Prostate gland (tissue), 2 donors: ENCODE data around the gene HTR1D. TPM values are rescaled to one million over a fixed set of nuclear protein-coding genes. Genes with fewer than 3 reads are reported as not detected.

ENCODE experiments used
- DNase-seq: peaks from one replicate; pipeline ENCODE4 v3.0.0-alpha.2; 2019; ENCODE audit warnings: low spot score
- H3K27ac ChIP-seq, 2 donors: fragments of 200-600 bp; sonication (generic); 2 replicates each; pipeline ENCODE4 v1.5.1; 2017 to 2019
- H3K27me3 ChIP-seq: fragments of 200-600 bp; sonication (generic); replicated peaks from 2 replicates; pipeline ENCODE4 v1.5.1; 2019; ENCODE audit not compliant: insufficient read depth
- H3K36me3 ChIP-seq, 2 donors: fragments of 200-600 bp; sonication (generic); 1 replicate in 1 of 2; 2 replicates in 1 of 2; pipeline versions ENCODE4 v1.5.1 to v1.8.1; 2017 to 2019
- H3K4me1 ChIP-seq: fragments of 200-600 bp; sonication (generic); replicated peaks from 2 replicates; pipeline ENCODE4 v1.5.1; 2019
- H3K4me3 ChIP-seq, 2 donors: fragments of 200-600 bp; sonication (generic); 2 replicates each; pipeline ENCODE4 v1.5.1; 2017 to 2019
- H3K9me3 ChIP-seq: fragments of 200-600 bp; sonication (generic); 2 replicates; pipeline ENCODE4 v1.5.1; 2017
- POLR2A ChIP-seq: fragments of 450-650 bp; IDR thresholded peaks from one replicate; pipeline ENCODE4 v1.6.1; 2016; ENCODE audit warnings: antibody characterized with exemption, mild to moderate bottlenecking
- POLR2AphosphoS5 ChIP-seq: sonication (generic); formaldehyde crosslinking; IDR thresholded peaks from one replicate; pipeline ENCODE4 v1.6.1; 2017; ENCODE audit warnings: antibody characterized with exemption
- WGBS: methylation state at CpG from one replicate; pipeline ENCODE4 v1.1.5; 2018; 5-methylcytosine and 5-hydroxymethylcytosine counted together
- intact Hi-C: fragments of 100-400 bp; cut with DNase I; formaldehyde crosslinking; loops from one replicate; pipeline ENCODE4 v1.14.2; 2022
- total RNA-seq, 2 donors: library from RNA; depleted of rRNA; stranded (reverse); fragments of >200 nt; gene quantifications; one replicate each; pipeline ENCODE4 v1.1.0, GENCODE V29; 2016
- TF ChIP-seq, protein P1 (sequence below), 4 experiments: fragments of 200-600 bp in 2 of 4; fragments of 450-650 bp in 2 of 4; sonication (generic) in 2 of 4; IDR thresholded peaks; 1 replicate in 3 of 4; 2 replicates in 1 of 4; pipeline ENCODE4 v1.5.1; 2016 to 2019; ENCODE audit warnings: antibody characterized with exemption in 4 of 4, mild to moderate bottlenecking in 2 of 4, moderate library complexity in 2 of 4

The HTR1D gene
- total RNA-seq, 2 donors from 2014 or later = 0.09 to 0.28 TPM

DNA sequence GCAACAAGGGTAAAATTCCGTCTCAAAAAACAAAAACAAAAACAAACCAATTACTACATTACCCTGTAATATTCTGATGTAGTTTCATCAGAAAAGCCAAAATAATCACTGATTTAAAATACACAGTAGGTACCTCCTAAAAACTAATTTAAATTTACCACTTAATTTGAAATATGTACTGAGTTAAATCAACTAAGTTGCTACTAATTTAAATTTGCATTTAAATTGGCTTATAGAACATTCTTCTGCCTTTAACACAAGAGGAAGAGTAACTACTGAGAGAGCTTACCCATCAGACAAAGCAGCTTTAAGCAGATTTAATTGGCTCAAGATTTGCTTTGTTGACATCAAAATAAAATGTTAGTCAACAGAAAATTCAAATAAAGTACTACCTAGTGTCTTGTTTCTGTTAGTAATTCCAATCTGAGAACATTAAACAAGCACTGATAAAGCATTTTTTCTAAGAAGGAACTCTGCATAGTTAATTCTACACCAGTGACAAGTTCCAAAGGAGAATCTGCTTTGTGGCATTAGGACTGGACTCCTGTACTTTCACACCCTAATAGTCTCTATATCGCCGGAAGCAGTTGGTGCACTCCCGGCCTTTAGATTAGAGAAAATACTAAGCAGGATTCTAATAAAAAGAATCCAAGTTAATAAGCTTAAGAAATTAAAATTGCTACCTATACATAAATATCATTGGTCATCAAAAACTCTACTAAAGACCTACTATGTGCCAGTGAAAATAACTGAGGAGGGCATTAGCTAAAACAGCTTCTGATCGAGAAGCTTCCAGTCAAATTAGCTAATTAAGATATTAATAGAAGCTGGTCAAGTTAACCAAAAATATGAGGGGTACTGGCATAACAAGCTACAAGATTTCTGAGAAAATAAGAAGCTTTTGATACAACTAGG, 57.1 kb downstream of the HTR1D start:
- Histone ChIP-seq H3K27me3 (no peaks in the 10 kb centered on the region), H3K4me3 (no peak overlapping the region), H3K4me1 (no peaks in the 10 kb centered on the region), H3K27ac (no peak overlapping the region), H3K9me3 (no peaks in the 10 kb centered on the region), H3K36me3 (no peaks in the 10 kb centered on the region)
- 87% methylated on average over 5 of the region's 5 CpGs for WGBS
- DNase-seq = no peak
- TF ChIP-seq, protein P1, sequence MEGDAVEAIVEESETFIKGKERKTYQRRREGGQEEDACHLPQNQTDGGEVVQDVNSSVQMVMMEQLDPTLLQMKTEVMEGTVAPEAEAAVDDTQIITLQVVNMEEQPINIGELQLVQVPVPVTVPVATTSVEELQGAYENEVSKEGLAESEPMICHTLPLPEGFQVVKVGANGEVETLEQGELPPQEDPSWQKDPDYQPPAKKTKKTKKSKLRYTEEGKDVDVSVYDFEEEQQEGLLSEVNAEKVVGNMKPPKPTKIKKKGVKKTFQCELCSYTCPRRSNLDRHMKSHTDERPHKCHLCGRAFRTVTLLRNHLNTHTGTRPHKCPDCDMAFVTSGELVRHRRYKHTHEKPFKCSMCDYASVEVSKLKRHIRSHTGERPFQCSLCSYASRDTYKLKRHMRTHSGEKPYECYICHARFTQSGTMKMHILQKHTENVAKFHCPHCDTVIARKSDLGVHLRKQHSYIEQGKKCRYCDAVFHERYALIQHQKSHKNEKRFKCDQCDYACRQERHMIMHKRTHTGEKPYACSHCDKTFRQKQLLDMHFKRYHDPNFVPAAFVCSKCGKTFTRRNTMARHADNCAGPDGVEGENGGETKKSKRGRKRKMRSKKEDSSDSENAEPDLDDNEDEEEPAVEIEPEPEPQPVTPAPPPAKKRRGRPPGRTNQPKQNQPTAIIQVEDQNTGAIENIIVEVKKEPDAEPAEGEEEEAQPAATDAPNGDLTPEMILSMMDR (IDR thresholded peaks at IDR 0.05) = no peak
- TF ChIP-seq POLR2A = no peak
- no peak for TF ChIP-seq POLR2AphosphoS5
- intact Hi-C loops = no loop called here

DNA sequence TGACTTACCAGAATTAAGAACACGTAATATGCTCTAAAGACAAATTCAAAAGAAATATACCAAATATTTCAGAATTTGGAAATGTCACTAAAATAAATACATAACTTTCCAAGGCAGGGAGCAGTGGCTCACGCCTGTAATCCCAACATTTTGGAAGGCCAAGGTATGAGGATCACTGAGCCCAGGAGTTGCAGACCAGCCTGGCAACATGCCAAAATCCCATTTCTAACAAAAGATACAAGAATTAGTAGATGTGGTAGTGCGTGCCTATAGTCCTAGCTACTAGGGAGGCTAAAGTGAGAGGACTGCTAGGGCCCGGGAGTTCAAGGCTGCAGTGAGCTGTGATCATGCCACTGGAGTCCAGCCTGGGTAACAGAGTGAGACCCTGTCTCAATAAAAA, 60.4 kb downstream of the HTR1D start:
- Histone ChIP-seq H3K27me3 (no peaks in the 10 kb centered on the region), H3K9me3 (no peaks in the 10 kb centered on the region), H3K27ac (no peak overlapping the region), H3K36me3 (no peaks in the 10 kb centered on the region), H3K4me3 (no peak overlapping the region), H3K4me1 (no peaks in the 10 kb centered on the region)
- no peak for DNase-seq
- TF ChIP-seq POLR2A = no peak
- TF ChIP-seq, protein P1 (IDR thresholded peaks at IDR 0.05) = no peak
- no peak for TF ChIP-seq POLR2AphosphoS5
- intact Hi-C loops = no loop called here
- WGBS = 97% methylated on average over 4 of the region's 4 CpGs

DNA sequence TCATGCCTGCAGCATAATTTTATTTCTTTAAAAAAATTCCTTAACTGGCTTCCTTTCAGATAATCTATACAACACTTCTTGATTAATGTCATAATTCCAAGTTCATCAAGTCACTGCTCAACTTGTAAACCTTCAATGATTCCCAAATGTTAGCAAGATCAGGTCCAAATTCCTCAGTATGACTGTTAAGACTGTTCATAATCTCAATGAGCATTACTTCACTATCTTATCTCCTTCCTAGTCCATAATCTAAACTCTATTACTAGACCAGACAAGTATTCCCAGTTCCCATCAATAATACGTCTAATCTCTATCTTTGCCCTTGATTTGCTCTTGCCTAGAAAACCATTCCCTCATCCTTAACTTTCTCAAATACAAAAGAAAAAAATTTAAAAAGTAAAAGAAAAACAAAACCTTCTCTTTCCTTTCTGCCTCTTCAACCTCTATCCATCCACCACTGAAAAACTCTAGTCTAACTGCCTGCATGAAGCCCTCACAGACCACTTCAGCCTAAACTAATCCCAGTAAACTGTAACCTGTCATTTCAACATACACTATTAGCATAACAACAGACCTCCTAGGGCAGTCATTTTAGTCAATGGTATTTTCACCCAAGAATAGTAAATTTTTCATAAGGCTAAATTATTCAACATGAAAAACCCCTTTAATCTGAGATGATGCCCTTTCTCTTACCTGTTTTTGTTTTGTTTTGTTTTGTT, 64.2 kb downstream of the HTR1D start:
- no peak for DNase-seq
- WGBS = 91% methylated on average over 1 of the region's 1 CpG
- Histone ChIP-seq H3K36me3 (no peaks in the 10 kb centered on the region), H3K27me3 (no peaks in the 10 kb centered on the region), H3K4me3 (no peak overlapping the region), H3K27ac (no peak overlapping the region), H3K4me1 (no peaks in the 10 kb centered on the region), H3K9me3 (no peaks in the 10 kb centered on the region)
- intact Hi-C loops = no loop called here
- TF ChIP-seq, protein P1 (IDR thresholded peaks at IDR 0.05) = no peak
- TF ChIP-seq POLR2AphosphoS5 = no peak
- TF ChIP-seq POLR2A = no peak

DNA sequence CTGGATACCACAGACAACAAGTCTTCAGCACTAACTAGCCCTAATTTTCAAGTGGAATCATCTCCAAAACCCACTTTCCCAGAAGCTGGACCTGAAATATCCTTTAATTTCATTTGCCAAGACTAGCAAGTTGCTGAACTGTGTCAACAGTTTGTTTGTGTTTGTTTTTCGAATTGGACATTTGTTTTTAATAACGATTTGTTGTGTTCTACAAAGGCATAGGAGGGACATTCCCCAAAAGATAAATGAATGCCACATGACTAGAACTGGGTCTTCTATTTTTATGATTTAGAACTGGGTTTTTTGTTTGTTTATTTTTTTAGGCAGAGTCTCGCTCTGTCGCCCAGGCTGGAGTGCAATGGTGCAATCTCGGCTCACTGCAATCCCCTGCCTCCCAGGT, 66.6 kb downstream of the HTR1D start:
- TF ChIP-seq, protein P1 (IDR thresholded peaks at IDR 0.05) = no peak
- TF ChIP-seq POLR2A = no peak
- TF ChIP-seq POLR2AphosphoS5 = no peak
- no peak overlapping the region for H3K27ac ChIP-seq
- H3K9me3 ChIP-seq = no peaks in the 10 kb centered on the region
- H3K4me3 ChIP-seq = no peak overlapping the region
- no peak for DNase-seq
- H3K36me3 ChIP-seq = no peaks in the 10 kb centered on the region
- intact Hi-C loops = no loop called here
- no peaks in the 10 kb centered on the region for H3K4me1 ChIP-seq
- no peaks in the 10 kb centered on the region for H3K27me3 ChIP-seq
- WGBS = 73% methylated on average over 5 of the region's 5 CpGs
